Measurements from ENCODE around the gene UQCR11.

- TF ChIP-seq CTCF (IDR thresholded peaks at IDR 0.05; ENCODE audit: poor library complexity), result no peak
- TF ChIP-seq EZH2 (IDR thresholded peaks at IDR 0.05; ENCODE audit: borderline replicate concordance), result no peak
- no peak for TF ChIP-seq EZH2phosphoT487 (IDR thresholded peaks at IDR 0.05; ENCODE audit: low read depth, severe bottlenecking, unreplicated experiment)
Observed at GRCh38 chr19:1644070-1644469, 38.8 kb upstream of the UQCR11 start.

All from hepatocyte (in vitro differentiated cells).